K562 (cell line): ENCODE measurements around the gene GFI1B. TPM values are rescaled to one million over a fixed set of nuclear protein-coding genes. Genes with fewer than 3 reads are reported as not detected.

Source experiments
- BDP1 ChIP-seq: IDR thresholded peaks from 3 replicates; pipeline ENCODE4 v1.6.1; 2011; ENCODE audit not compliant: insufficient read length, insufficient read depth
- CC2D1A ChIP-seq: fragments of 450-650 bp; IDR thresholded peaks from 2 replicates; pipeline ENCODE4 v1.6.1; 2017; ENCODE audit warnings: mild to moderate bottlenecking
- DACH1 ChIP-seq: fragments of 450-650 bp; IDR thresholded peaks from 2 replicates; pipeline ENCODE4 v1.6.1; 2018; ENCODE audit not compliant: partially characterized antibody
- EP400 ChIP-seq: fragments of 450-650 bp; IDR thresholded peaks from 2 replicates; pipeline ENCODE4 v1.6.1; 2017; ENCODE audit warnings: antibody characterized with exemption, mild to moderate bottlenecking, moderate library complexity
- LCOR ChIP-seq: sonication (generic); formaldehyde crosslinking; IDR thresholded peaks from 2 replicates; pipeline ENCODE4 v1.8.0; 2022; ENCODE audit warnings: mild to moderate bottlenecking, missing genetic modification reagents
- MAFK ChIP-seq: IDR thresholded peaks from 2 replicates; pipeline ENCODE4 v1.6.1; 2011; ENCODE audit warnings: low read length, improper control_type of control experiment
- MAZ ChIP-seq, 2 experiments: fragments of 450-650 bp in 1 of 2; sonication (generic) in 1 of 2; formaldehyde crosslinking; IDR thresholded peaks in 1 of 2; conservative IDR thresholded peaks in 1 of 2; 2 replicates each; pipeline versions ENCODE4 v1.4.0 to v1.5.0; 2020; ENCODE audit warnings: mild to moderate bottlenecking in 1 of 2, missing genetic modification reagents in 1 of 2
- MTA2 ChIP-seq: fragments of 450-650 bp; IDR thresholded peaks from 2 replicates; pipeline ENCODE4 v1.6.1; 2016; ENCODE audit warnings: low read depth
- NEUROD1 ChIP-seq: fragments of 150-350 bp; IDR thresholded peaks from 2 replicates; pipeline ENCODE4 v1.6.1; 2014; ENCODE audit warnings: borderline replicate concordance, low read length, low read depth; ENCODE audit not compliant: partially characterized antibody
- NFATC3 ChIP-seq: fragments of 450-650 bp; IDR thresholded peaks from 2 replicates; pipeline ENCODE4 v1.6.1; 2017; ENCODE audit warnings: mild to moderate bottlenecking
- NFRKB ChIP-seq: fragments of 450-650 bp; IDR thresholded peaks from 2 replicates; pipeline ENCODE4 v1.6.1; 2016; ENCODE audit warnings: low read depth
- NFYB ChIP-seq: IDR thresholded peaks from 2 replicates; pipeline ENCODE4 v1.6.1; 2011; ENCODE audit warnings: mild to moderate bottlenecking, moderate library complexity; ENCODE audit not compliant: insufficient read length; ENCODE audit errors: extremely low read depth
- POLR3A ChIP-seq: IDR thresholded peaks from 2 replicates; pipeline ENCODE4 v1.6.1; 2011; ENCODE audit warnings: borderline replicate concordance, mild to moderate bottlenecking, moderate library complexity; ENCODE audit not compliant: insufficient read length, insufficient read depth; ENCODE audit errors: extremely low read depth
- SLC30A9 ChIP-seq: fragments of 250-450 bp; sonication (Bioruptor Pico); IDR thresholded peaks from 2 replicates; pipeline ENCODE4 v1.8.0; 2022; ENCODE audit warnings: mild to moderate bottlenecking, moderate library complexity
- U2AF1 ChIP-seq: fragments of 200-400 bp; formaldehyde crosslinking; optimal IDR thresholded peaks from 2 replicates; pipeline ENCODE3; 2017; ENCODE audit warnings: mild to moderate bottlenecking, low read depth, low read length, moderate library complexity
- ZFP30 ChIP-seq: fragments of 250-450 bp; sonication (Bioruptor Pico); IDR thresholded peaks from 2 replicates; pipeline ENCODE4 v1.8.0; 2022; ENCODE audit warnings: moderate library complexity, mild to moderate bottlenecking, inconsistent platforms, borderline replicate concordance
- ZNF584 ChIP-seq: fragments of 200-800 bp; sonication (Bioruptor generic); IDR thresholded peaks from 2 replicates; pipeline ENCODE4 v1.6.1; 2016; ENCODE audit warnings: low read depth, mild to moderate bottlenecking, missing genetic modification characterization, missing compliant biosample characterization
- ZNF830 ChIP-seq: fragments of 250-450 bp; sonication (Bioruptor Pico); IDR thresholded peaks from 2 replicates; pipeline ENCODE4 v1.5.0; 2021; ENCODE audit warnings: mild to moderate bottlenecking
- polyA plus RNA-seq, 8 experiments: library from polyadenylated mRNA; depleted of rRNA in 4 of 8; stranded (reverse) in 5 of 8; unstranded in 3 of 8; fragments of >200 nt; fragmentation: Nextera tagmentation in 2 of 8; fragmentation: Illumina TruSeq in 1 of 8; extraction: Ambion mirVana in 2 of 8; extraction: Trizol in 1 of 8; gene quantifications; 2 replicates each; pipeline versions ENCODE4 v1.2.1 to v1.2.3, GENCODE V29; 2011 to 2014; ENCODE audit warnings: inconsistent platforms in 1 of 8, missing spikeins in 1 of 8
- total RNA-seq, 7 experiments: library from RNA; depleted of rRNA in 6 of 7; stranded (reverse); fragments of >200 nt in 6 of 7; fragmentation: Illumina TruSeq in 2 of 7; extraction: Trizol in 2 of 7; gene quantifications; 2 replicates each; pipeline versions ENCODE4 v1.2.1 to v1.2.3, GENCODE V29; 2011 to 2021; ENCODE audit warnings: low replicate concordance in 1 of 7
- TF ChIP-seq, protein P1 (sequence below): fragments of 250-450 bp; sonication (Bioruptor Pico); IDR thresholded peaks from 2 replicates; pipeline ENCODE4 v1.5.1; 2021; ENCODE audit warnings: mild to moderate bottlenecking
- TF ChIP-seq, protein P2 (sequence below): sonication (generic); formaldehyde crosslinking; IDR thresholded peaks from 2 replicates; pipeline ENCODE4 v1.8.1; 2023; ENCODE audit warnings: mild to moderate bottlenecking, missing genetic modification reagents
- TF ChIP-seq, protein P3 (sequence below): IDR thresholded peaks from 2 replicates; pipeline ENCODE4 v1.6.1; 2014; ENCODE audit warnings: antibody characterized with exemption
- TF ChIP-seq, protein P4 (sequence below): sonication (generic); formaldehyde crosslinking; IDR thresholded peaks from 2 replicates; pipeline ENCODE4 v1.8.0; 2022; ENCODE audit warnings: mild to moderate bottlenecking, missing genetic modification reagents
- TF ChIP-seq, protein P5 (sequence below): fragments of 250-450 bp; sonication (Bioruptor Pico); IDR thresholded peaks from 2 replicates; pipeline ENCODE4 v1.4.0; 2020

Gene GFI1B
- total and polyA plus RNA-seq, 9 of the 15 experiments (the other 6 are each of a cell fraction or from before 2014, with no cell fraction given), result 8.0 to 75.7 (median 34.5) TPM

DNA sequence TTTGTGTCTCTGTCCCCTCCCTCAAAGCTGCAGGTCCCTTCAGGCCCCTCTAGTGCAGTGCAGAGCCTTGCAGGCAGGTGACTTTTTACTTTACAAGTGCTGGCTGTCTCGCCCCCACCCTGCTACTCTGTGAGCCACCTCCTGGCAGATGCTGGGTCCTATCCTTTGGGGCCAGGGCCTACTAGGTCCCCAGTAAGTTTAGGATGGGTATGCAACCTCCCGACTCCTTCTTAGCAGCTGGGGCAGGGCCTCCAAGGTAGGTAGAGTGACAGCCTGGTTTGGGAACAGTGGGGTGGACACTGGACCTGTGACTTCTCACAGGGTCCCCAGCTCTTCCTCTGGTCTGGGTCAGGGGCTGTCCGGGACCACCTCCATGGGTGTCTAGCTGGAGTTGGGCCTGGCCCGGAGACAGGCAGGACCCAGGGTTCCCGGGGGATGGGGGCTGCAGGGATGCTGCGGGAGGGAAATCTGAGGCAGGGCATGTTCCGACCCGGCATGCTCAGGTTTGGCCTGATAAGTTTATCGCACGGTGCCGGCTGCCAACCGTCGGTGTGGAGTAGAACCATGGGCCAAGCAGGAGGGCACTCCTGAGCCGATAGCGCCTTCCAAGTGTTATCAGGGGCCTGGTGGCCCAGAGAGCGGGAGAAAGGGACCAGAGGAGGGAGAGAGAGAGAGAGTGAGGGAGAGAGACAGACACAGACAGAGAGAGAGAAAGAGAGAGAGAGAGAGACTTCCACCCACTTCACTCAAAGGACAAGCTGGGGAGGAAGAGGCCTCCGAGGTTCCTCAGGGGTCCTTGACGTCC, 20.5 kb downstream of the GFI1B start (continued):
- TF ChIP-seq, protein P1, sequence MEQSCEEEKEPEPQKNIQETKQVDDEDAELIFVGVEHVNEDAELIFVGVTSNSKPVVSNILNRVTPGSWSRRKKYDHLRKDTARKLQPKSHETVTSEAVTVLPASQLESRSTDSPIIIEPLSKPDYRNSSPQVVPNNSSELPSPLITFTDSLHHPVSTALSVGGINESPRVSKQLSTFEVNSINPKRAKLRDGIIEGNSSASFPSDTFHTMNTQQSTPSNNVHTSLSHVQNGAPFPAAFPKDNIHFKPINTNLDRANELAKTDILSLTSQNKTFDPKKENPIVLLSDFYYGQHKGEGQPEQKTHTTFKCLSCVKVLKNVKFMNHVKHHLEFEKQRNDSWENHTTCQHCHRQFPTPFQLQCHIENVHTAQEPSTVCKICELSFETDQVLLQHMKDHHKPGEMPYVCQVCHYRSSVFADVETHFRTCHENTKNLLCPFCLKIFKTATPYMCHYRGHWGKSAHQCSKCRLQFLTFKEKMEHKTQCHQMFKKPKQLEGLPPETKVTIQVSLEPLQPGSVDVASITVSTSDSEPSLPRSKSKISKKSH, result no peak
- no peak for TF ChIP-seq U2AF1
- no peak for TF ChIP-seq ZNF830
- TF ChIP-seq BDP1, result no peak
- no peak for TF ChIP-seq ZFP30
- TF ChIP-seq, protein P2, sequence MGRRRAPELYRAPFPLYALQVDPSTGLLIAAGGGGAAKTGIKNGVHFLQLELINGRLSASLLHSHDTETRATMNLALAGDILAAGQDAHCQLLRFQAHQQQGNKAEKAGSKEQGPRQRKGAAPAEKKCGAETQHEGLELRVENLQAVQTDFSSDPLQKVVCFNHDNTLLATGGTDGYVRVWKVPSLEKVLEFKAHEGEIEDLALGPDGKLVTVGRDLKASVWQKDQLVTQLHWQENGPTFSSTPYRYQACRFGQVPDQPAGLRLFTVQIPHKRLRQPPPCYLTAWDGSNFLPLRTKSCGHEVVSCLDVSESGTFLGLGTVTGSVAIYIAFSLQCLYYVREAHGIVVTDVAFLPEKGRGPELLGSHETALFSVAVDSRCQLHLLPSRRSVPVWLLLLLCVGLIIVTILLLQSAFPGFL (CRISPR knock-in tag), result no peak
- TF ChIP-seq NFYB, result no peak
- TF ChIP-seq POLR3A, result no peak
- TF ChIP-seq, protein P3, sequence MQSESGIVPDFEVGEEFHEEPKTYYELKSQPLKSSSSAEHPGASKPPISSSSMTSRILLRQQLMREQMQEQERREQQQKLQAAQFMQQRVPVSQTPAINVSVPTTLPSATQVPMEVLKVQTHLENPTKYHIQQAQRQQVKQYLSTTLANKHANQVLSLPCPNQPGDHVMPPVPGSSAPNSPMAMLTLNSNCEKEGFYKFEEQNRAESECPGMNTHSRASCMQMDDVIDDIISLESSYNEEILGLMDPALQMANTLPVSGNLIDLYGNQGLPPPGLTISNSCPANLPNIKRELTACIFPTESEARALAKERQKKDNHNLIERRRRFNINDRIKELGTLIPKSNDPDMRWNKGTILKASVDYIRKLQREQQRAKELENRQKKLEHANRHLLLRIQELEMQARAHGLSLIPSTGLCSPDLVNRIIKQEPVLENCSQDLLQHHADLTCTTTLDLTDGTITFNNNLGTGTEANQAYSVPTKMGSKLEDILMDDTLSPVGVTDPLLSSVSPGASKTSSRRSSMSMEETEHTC, result no peak
- TF ChIP-seq EP400, result no peak
- TF ChIP-seq ZNF584 (CRISPR knock-in tag), result no peak
- TF ChIP-seq, protein P4, sequence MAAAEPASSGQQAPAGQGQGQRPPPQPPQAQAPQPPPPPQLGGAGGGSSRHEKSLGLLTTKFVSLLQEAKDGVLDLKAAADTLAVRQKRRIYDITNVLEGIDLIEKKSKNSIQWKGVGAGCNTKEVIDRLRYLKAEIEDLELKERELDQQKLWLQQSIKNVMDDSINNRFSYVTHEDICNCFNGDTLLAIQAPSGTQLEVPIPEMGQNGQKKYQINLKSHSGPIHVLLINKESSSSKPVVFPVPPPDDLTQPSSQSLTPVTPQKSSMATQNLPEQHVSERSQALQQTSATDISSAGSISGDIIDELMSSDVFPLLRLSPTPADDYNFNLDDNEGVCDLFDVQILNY, result no peak
- peak; percentile 59; the same call in 1 of the 2 replicates for TF ChIP-seq NFRKB
- peak; percentile 62; the same call in 1 of the 2 replicates for TF ChIP-seq LCOR (CRISPR knock-in tag)
- TF ChIP-seq DACH1, result no peak
- no peak for TF ChIP-seq SLC30A9
- peak; percentile 72 for TF ChIP-seq NEUROD1
- TF ChIP-seq MAZ (CRISPR knock-in tag; conservative IDR thresholded peaks at IDR 0.05 in 1 of 2, IDR thresholded peaks at IDR 0.05 in 1 of 2), result peak in 1 of 2 experiments; percentile 65; a peak in 2 of 4 replicates
- TF ChIP-seq CC2D1A, result peak; percentile 95; the same call in 1 of the 2 replicates
- peak; percentile 90 for TF ChIP-seq MTA2
- no peak for TF ChIP-seq MAFK
- TF ChIP-seq, protein P5, sequence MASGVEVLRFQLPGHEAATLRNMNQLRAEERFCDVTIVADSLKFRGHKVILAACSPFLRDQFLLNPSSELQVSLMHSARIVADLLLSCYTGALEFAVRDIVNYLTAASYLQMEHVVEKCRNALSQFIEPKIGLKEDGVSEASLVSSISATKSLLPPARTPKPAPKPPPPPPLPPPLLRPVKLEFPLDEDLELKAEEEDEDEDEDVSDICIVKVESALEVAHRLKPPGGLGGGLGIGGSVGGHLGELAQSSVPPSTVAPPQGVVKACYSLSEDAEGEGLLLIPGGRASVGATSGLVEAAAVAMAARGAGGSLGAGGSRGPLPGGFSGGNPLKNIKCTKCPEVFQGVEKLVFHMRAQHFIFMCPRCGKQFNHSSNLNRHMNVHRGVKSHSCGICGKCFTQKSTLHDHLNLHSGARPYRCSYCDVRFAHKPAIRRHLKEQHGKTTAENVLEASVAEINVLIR (CRISPR knock-in tag), result no peak
- no peak for TF ChIP-seq NFATC3
